AG04450 (cell line): ENCODE data around the gene AATK. TPM values are rescaled to one million over a fixed set of nuclear protein-coding genes. Genes with fewer than 3 reads are reported as not detected.

ENCODE experiments used
- CTCF ChIA-PET: fragments of 300-600, 350-600 bp; formaldehyde crosslinking; extraction: SDS; loops from one replicate; lab custom pipeline; 2022; ENCODE audit warnings: antibody characterized with exemption, inconsistent platforms; lab: Charles Lee
- POLR2A ChIA-PET: fragments of 350-600 bp; formaldehyde crosslinking; extraction: SDS; loops from one replicate; lab custom pipeline; 2021; ENCODE audit warnings: antibody characterized with exemption, inconsistent platforms; lab: Yijun Ruan, JAX
- DNase-seq: peaks from one replicate; pipeline ENCODE4 v3.0.0-alpha.2; 2011; ENCODE audit warnings: low read depth, low spot score
- H3K27ac ChIP-seq: one replicate; pipeline ENCODE4 v1.5.1; 2012; ENCODE audit warnings: low read depth, low read length, control low read depth
- H3K27me3 ChIP-seq: one replicate; pipeline ENCODE4 v1.6.0; 2012; ENCODE audit warnings: low read length; ENCODE audit not compliant: control insufficient read depth, insufficient read depth
- H3K4me3 ChIP-seq: 2 replicates; pipeline ENCODE4 v1.5.1; 2011; ENCODE audit warnings: mild to moderate bottlenecking, low read depth, low read length, control low read depth
- H3K9me3 ChIP-seq: 2 replicates; pipeline ENCODE4 v1.5.1; 2012; ENCODE audit warnings: low read length; ENCODE audit not compliant: control insufficient read depth, insufficient read depth
- CTCF ChIP-seq: IDR thresholded peaks from 2 replicates; pipeline ENCODE4 v1.5.1; 2011; ENCODE audit warnings: low read depth, low read length, control low read depth, inconsistent platforms
- polyA plus RNA-seq: library from polyadenylated mRNA; depleted of rRNA; stranded (reverse); fragments of >200 nt; gene quantifications from 2 replicates; pipeline ENCODE4 v1.2.3, GENCODE V29; 2011

AATK gene
- polyA plus RNA-seq, 1 experiment: 0.16 TPM

GRCh38 chr17:81115749-81116464, 50.1 kb downstream of the AATK start:
- no peak for TF ChIP-seq CTCF
- Histone ChIP-seq H3K4me3 (no peak overlapping the region), H3K27ac (no peak overlapping the region), H3K9me3 (peaks cover 5% of the 10 kb centered on the region; the same call in 1 of the 2 replicates), H3K27me3 (no peaks in the 10 kb centered on the region)
- ChIA-PET CTCF (interaction anchor here (1.6 to 1.9 kb wide), 2 partner anchors 13 to 19 kb away, joined by 3 to 6 read pairs; no protein-coding TSS in a partner anchor), POLR2A (interaction anchor here (0.6 kb wide), 1 partner anchor 1664 kb away, joined by 7 read pairs; no protein-coding TSS in a partner anchor)
- no peak for DNase-seq

- Histone ChIP-seq H3K27ac (no peak overlapping the region), H3K4me3 (no peak overlapping the region), H3K27me3 (no peaks in the 10 kb centered on the region), H3K9me3 (peaks cover 5% of the 10 kb centered on the region; the same call in 1 of the 2 replicates)
- no peak for DNase-seq
- ChIA-PET CTCF (no interaction called here), POLR2A (no interaction called here)
- no peak for TF ChIP-seq CTCF
These were observed 50.8 kb downstream of the AATK start for GRCh38 chr17:81115219-81115618.

- Histone ChIP-seq H3K27ac (no peak overlapping the region), H3K27me3 (no peaks in the 10 kb centered on the region), H3K9me3 (peaks cover 1% of the 10 kb centered on the region; the same call in 1 of the 2 replicates), H3K4me3 (no peak overlapping the region)
- POLR2A ChIA-PET: interaction anchor here (0.7 kb wide), 1 partner anchor 84 kb away, joined by 10 read pairs; no protein-coding TSS in a partner anchor
- CTCF ChIA-PET: no interaction called here
- no peak for DNase-seq
- no peak for TF ChIP-seq CTCF
These were observed 51.5 kb downstream of the AATK start for GRCh38 chr17:81114351-81115093.

GRCh38 chr17:81113158-81113724, 52.8 kb downstream of the AATK start:
- H3K27me3 ChIP-seq: no peaks in the 10 kb centered on the region
- DNase-seq: no peak
- no peak overlapping the region for H3K4me3 ChIP-seq
- no peak for TF ChIP-seq CTCF
- POLR2A ChIA-PET: no interaction called here
- CTCF ChIA-PET: interaction anchor here (0.6 to 1.2 kb wide), 2 partner anchors 11 to 697 kb away, joined by 3 to 7 read pairs; no protein-coding TSS in a partner anchor
- no peak overlapping the region for H3K27ac ChIP-seq
- no peaks in the 10 kb centered on the region; the same call in 1 of the 2 replicates for H3K9me3 ChIP-seq
